K562 (cell line): ENCODE measurements around the gene ECSCR. TPM values are rescaled to one million over a fixed set of nuclear protein-coding genes. Genes with fewer than 3 reads are reported as not detected.

ENCODE experiments used
- ARID3A ChIP-seq: IDR thresholded peaks from 2 replicates; pipeline ENCODE4 v1.6.1; 2012; ENCODE audit warnings: low read depth, low read length, improper control_type of control experiment, borderline replicate concordance
- CTBP1 ChIP-seq: fragments of 450-650 bp; IDR thresholded peaks from 2 replicates; pipeline ENCODE4 v1.6.1; 2016; ENCODE audit warnings: borderline replicate concordance
- HMBOX1 ChIP-seq: sonication (generic); IDR thresholded peaks from 2 replicates; pipeline ENCODE4 v1.6.1; 2016
- HNRNPL ChIP-seq: fragments of 200-400 bp; formaldehyde crosslinking; IDR thresholded peaks from 2 replicates; pipeline ENCODE4 v1.6.1; 2017; ENCODE audit warnings: low read depth, mild to moderate bottlenecking, low read length
- JUND ChIP-seq, 2 experiments: IDR thresholded peaks; 2 replicates in 1 of 2; 3 replicates in 1 of 2; pipeline ENCODE4 v1.6.1; 2011; ENCODE audit warnings: borderline replicate concordance in 2 of 2, low read depth in 2 of 2, low read length in 2 of 2, improper control_type of control experiment in 1 of 2, missing biosample characterization in 1 of 2, missing genetic modification characterization in 1 of 2, missing genetic modification reagents in 1 of 2
- MCM3 ChIP-seq: fragments of 450-650 bp; IDR thresholded peaks from 2 replicates; pipeline ENCODE4 v1.6.1; 2016
- MEF2A ChIP-seq: IDR thresholded peaks from 2 replicates; pipeline ENCODE4 v1.6.1; 2011; ENCODE audit warnings: low read depth, mild to moderate bottlenecking, low read length, moderate library complexity; ENCODE audit not compliant: control insufficient read depth
- SMAD4 ChIP-seq: fragments of 250-450 bp; sonication (Bioruptor Pico); conservative IDR thresholded peaks from 2 replicates; pipeline ENCODE4 v1.8.0; 2021; ENCODE audit warnings: inconsistent platforms, mild to moderate bottlenecking, moderate library complexity
- TCF7L2 ChIP-seq: fragments of 150-350 bp; IDR thresholded peaks from 2 replicates; pipeline ENCODE4 v1.6.1; 2016; ENCODE audit warnings: low read depth, mild to moderate bottlenecking, low read length, moderate library complexity
- VEZF1 ChIP-seq: fragments of 200-800 bp; sonication (Bioruptor generic); IDR thresholded peaks from 2 replicates; pipeline ENCODE4 v1.6.1; 2017; ENCODE audit warnings: missing genetic modification characterization, missing compliant biosample characterization
- ZNF133 ChIP-seq: fragments of 250-450 bp; sonication (Bioruptor Pico); IDR thresholded peaks from 2 replicates; pipeline ENCODE4 v1.4.0; 2020; ENCODE audit warnings: mild to moderate bottlenecking
- ZNF436 ChIP-seq: fragments of 250-450, 450-650 bp; sonication (Bioruptor Pico); formaldehyde crosslinking; IDR thresholded peaks from 2 replicates; pipeline ENCODE4 v1.7.0; 2020; ENCODE audit warnings: mild to moderate bottlenecking
- polyA plus RNA-seq, 8 experiments: library from polyadenylated mRNA; depleted of rRNA in 4 of 8; stranded (reverse) in 5 of 8; unstranded in 3 of 8; fragments of >200 nt; fragmentation: Nextera tagmentation in 2 of 8; fragmentation: Illumina TruSeq in 1 of 8; extraction: Ambion mirVana in 2 of 8; extraction: Trizol in 1 of 8; gene quantifications; 2 replicates each; pipeline versions ENCODE4 v1.2.1 to v1.2.3, GENCODE V29; 2011 to 2014; ENCODE audit warnings: inconsistent platforms in 1 of 8, missing spikeins in 1 of 8
- total RNA-seq, 7 experiments: library from RNA; depleted of rRNA in 6 of 7; stranded (reverse); fragments of >200 nt in 6 of 7; fragmentation: Illumina TruSeq in 2 of 7; extraction: Trizol in 2 of 7; gene quantifications; 2 replicates each; pipeline versions ENCODE4 v1.2.1 to v1.2.3, GENCODE V29; 2011 to 2021; ENCODE audit warnings: low replicate concordance in 1 of 7

ECSCR gene
- total and polyA plus RNA-seq, 9 of the 15 experiments (the other 6 are each of a cell fraction or from before 2014, with no cell fraction given): 0.10 to 0.25 (median 0.13) TPM; not detected in 6

GRCh38 chr5:139446956-139447779 is 15.4 kb downstream of the ECSCR start (continued):
- no peak for TF ChIP-seq ZNF133
- peak; percentile 6; the same call in 1 of the 2 replicates for TF ChIP-seq JUND (IDR thresholded peaks at IDR 0.05; ENCODE audit: borderline replicate concordance, low read depth, low read length)
- peak; percentile 49; the same call in 2 of the 3 replicates for TF ChIP-seq JUND (tag; IDR thresholded peaks at IDR 0.05; ENCODE audit: borderline replicate concordance, low read depth, low read length)
- no peak for TF ChIP-seq SMAD4 (CRISPR knock-in tag)
- peak; percentile 81; the same call in 1 of the 2 replicates for TF ChIP-seq MEF2A
- TF ChIP-seq ARID3A: no peak
- TF ChIP-seq HNRNPL: no peak
- TF ChIP-seq VEZF1: 0 out of 2 replicates have a peak, but pooled peaks have one; percentile 17
- TF ChIP-seq CTBP1: no peak
- TF ChIP-seq ZNF436 (CRISPR knock-in tag): no peak
- TF ChIP-seq TCF7L2: no peak
- no peak for TF ChIP-seq MCM3
- TF ChIP-seq HMBOX1: peak; percentile 77; the same call in 1 of the 2 replicates
